ENCODE measurements around the gene HADHA.

Gene HADHA

GRCh38 chr2:26185304-26185928 is 59.0 kb downstream of the HADHA start:
- Histone ChIP-seq H3K27me3 (replicated peaks) (no peaks in the 10 kb centered on the region), H3K27ac (no peak overlapping the region), H3K4me3 (ENCODE audit: low read depth, low read length) (peak overlapping the region; percentile 56), H3K36me3 (replicated peaks) (no peaks in the 10 kb centered on the region)
- in situ Hi-C loops (cut with HindIII; ENCODE audit: low pct_ligation_motif_present, low sequenced_read_pairs) = no loop called here
- DNase-seq = no peak
- TF ChIP-seq CTCF (IDR thresholded peaks at IDR 0.05; ENCODE audit: low read depth, low read length, missing control alignments) = no peak

GRCh38 chr2:26184555-26185303 is 59.7 kb downstream of the HADHA start:
- in situ Hi-C loops (cut with HindIII; ENCODE audit: low pct_ligation_motif_present, low sequenced_read_pairs) = no loop called here
- Histone ChIP-seq H3K36me3 (replicated peaks) (no peaks in the 10 kb centered on the region), H3K27ac (no peak overlapping the region), H3K27me3 (replicated peaks) (no peaks in the 10 kb centered on the region), H3K4me3 (ENCODE audit: low read depth, low read length) (peak overlapping the region; percentile 56)
- peak; percentile 59 for DNase-seq
- TF ChIP-seq CTCF (IDR thresholded peaks at IDR 0.05; ENCODE audit: low read depth, low read length, missing control alignments) = peak; percentile 56

- H3K36me3 ChIP-seq (replicated peaks) = no peaks in the 10 kb centered on the region
- no peak for TF ChIP-seq CTCF (IDR thresholded peaks at IDR 0.05; ENCODE audit: low read depth, low read length, missing control alignments)
- in situ Hi-C loops (cut with HindIII; ENCODE audit: low pct_ligation_motif_present, low sequenced_read_pairs) = no loop called here
- no peak for DNase-seq
- H3K27ac ChIP-seq = no peak overlapping the region
- peak overlapping the region; percentile 56 for H3K4me3 ChIP-seq (ENCODE audit: low read depth, low read length)
- no peaks in the 10 kb centered on the region for H3K27me3 ChIP-seq (replicated peaks)
Observed at GRCh38 chr2:26184121-26184520, 60.3 kb downstream of the HADHA start.

- in situ Hi-C loops (cut with HindIII; ENCODE audit: low pct_ligation_motif_present, low sequenced_read_pairs) = no loop called here
- H3K27me3 ChIP-seq (replicated peaks) = no peaks in the 10 kb centered on the region
- TF ChIP-seq CTCF (IDR thresholded peaks at IDR 0.05; ENCODE audit: low read depth, low read length, missing control alignments) = no peak
- H3K27ac ChIP-seq = no peak overlapping the region
- DNase-seq = no peak
- no peaks in the 10 kb centered on the region for H3K36me3 ChIP-seq (replicated peaks)
- no peak overlapping the region for H3K4me3 ChIP-seq (ENCODE audit: low read depth, low read length)
Observed at GRCh38 chr2:26182887-26183630, 61.4 kb downstream of the HADHA start.

- no peak overlapping the region for H3K4me3 ChIP-seq (ENCODE audit: low read depth, low read length)
- no peak overlapping the region for H3K27ac ChIP-seq
- DNase-seq = no peak
- H3K36me3 ChIP-seq (replicated peaks) = no peaks in the 10 kb centered on the region
- TF ChIP-seq CTCF (IDR thresholded peaks at IDR 0.05; ENCODE audit: low read depth, low read length, missing control alignments) = no peak
- in situ Hi-C loops (cut with HindIII; ENCODE audit: low pct_ligation_motif_present, low sequenced_read_pairs) = no loop called here
- no peaks in the 10 kb centered on the region for H3K27me3 ChIP-seq (replicated peaks)
Observed at GRCh38 chr2:26182441-26182840, 62.0 kb downstream of the HADHA start.
